Activated CD4-positive, alpha-beta memory T cell treated with anti-CD3 and anti-CD28 coated beads for 36 hours (primary cell): ENCODE data around the gene CLDN20. TPM values are rescaled to one million over a fixed set of nuclear protein-coding genes. Genes with fewer than 3 reads are reported as not detected.

Source experiments
- CTCF ChIA-PET: fragments of 350-600 bp; sonication (Branson Sonifier 250); formaldehyde crosslinking; loops from one replicate; lab custom pipeline; 2021; ENCODE audit warnings: antibody characterized with exemption, inconsistent platforms; lab: Charles Lee
- POLR2A ChIA-PET: fragments of 350-600 bp; sonication (Branson Sonifier 250); formaldehyde crosslinking; loops from one replicate; lab custom pipeline; 2021; ENCODE audit warnings: antibody characterized with exemption; lab: Charles Lee
- DNase-seq: peaks from one replicate; pipeline ENCODE4 v3.0.0-alpha.2; 2020
- H3K27ac Mint-ChIP-seq: one replicate; pipeline ENCODE4 v1.8.0; 2021; ENCODE audit warnings: mixed read lengths
- H3K27me3 Mint-ChIP-seq: one replicate; pipeline ENCODE4 v1.8.0; 2021; ENCODE audit warnings: mixed read lengths
- H3K36me3 Mint-ChIP-seq: one replicate; pipeline ENCODE4 v1.8.0; 2021; ENCODE audit warnings: mixed read lengths
- H3K4me1 Mint-ChIP-seq: one replicate; pipeline ENCODE4 v1.8.0; 2021; ENCODE audit warnings: low read depth, mixed read lengths
- H3K4me3 Mint-ChIP-seq: one replicate; pipeline ENCODE4 v1.8.0; 2021; ENCODE audit warnings: mild to moderate bottlenecking, mixed read lengths
- H3K9me3 Mint-ChIP-seq: one replicate; pipeline ENCODE4 v1.8.0; 2021; ENCODE audit warnings: mixed read lengths
- intact Hi-C: fragments of 100-400 bp; cut with micrococcal nuclease; formaldehyde crosslinking; loops from one replicate; pipeline ENCODE4 v1.15.1; 2023
- total RNA-seq, 2 experiments: library from RNA; stranded (reverse); gene quantifications; one replicate each; pipeline ENCODE4 v1.2.3, GENCODE V29; 2021

CLDN20 gene
- total RNA-seq, 2 experiments from 2014 or later = not detected

DNA sequence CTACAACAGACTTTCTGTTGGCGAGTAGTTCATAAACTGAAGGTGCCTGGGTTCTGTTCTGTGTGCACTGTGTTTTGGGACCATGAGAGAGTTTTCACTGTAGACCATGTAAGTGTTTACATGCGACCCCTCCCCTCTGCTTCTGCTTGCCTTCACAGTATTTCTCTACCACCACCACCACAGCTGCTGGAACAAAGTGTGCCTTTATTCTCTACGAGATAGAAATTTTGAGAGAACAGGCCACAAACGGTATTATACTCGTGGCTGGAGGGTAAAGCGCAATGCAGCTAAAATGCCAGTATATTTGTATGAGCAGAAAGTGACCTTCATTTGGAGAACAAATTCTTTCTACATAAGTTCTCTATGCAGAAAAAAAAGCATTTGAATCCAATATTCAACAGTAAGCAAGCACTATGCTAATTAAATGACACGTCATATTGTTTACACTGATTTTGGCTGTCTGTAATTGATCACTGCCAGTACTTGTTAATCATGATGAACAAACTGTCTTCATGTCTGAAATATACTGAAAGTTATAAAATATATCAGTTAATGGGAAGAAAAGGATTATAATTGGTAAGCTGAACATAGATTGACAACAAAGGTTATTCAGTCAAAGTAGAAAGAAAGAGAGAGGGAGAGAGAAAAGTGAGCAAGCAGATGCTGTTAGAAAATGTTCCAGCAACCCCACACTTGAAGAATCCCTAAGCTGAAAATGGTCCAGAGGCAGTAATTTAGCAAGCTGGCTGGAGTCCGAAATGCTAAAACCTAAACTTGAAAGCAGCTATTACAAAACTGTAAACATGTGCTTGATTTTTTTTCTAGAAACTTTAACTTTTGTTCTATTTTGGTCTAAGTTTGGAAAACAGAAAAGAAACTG is 8.8 kb downstream of the CLDN20 start:
- Mint-ChIP-seq H3K27ac (no peak overlapping the region), H3K27me3 (no peaks in the 10 kb centered on the region), H3K9me3 (no peaks in the 10 kb centered on the region), H3K36me3 (peaks cover 17% of the 10 kb centered on the region), H3K4me1 (peaks cover 9% of the 10 kb centered on the region), H3K4me3 (no peak overlapping the region)
- ChIA-PET CTCF (interaction anchor here (0.7 to 1.4 kb wide), 3 partner anchors 16 to 95 kb away, joined by 3 read pairs; no protein-coding TSS in a partner anchor), POLR2A (no interaction called here)
- intact Hi-C loops = no loop called here
- DNase-seq = no peak

- intact Hi-C loops = no loop called here
- ChIA-PET CTCF (interaction anchor here (1.4 kb wide), 1 partner anchor 96 kb away, joined by 3 read pairs; no protein-coding TSS in a partner anchor), POLR2A (no interaction called here)
- Mint-ChIP-seq H3K27me3 (no peaks in the 10 kb centered on the region), H3K36me3 (peaks cover 13% of the 10 kb centered on the region), H3K27ac (no peak overlapping the region), H3K4me3 (no peak overlapping the region), H3K9me3 (no peaks in the 10 kb centered on the region), H3K4me1 (peaks cover 4% of the 10 kb centered on the region)
- no peak for DNase-seq
Measured at GRCh38 chr6:155273431-155273830, 9.6 kb downstream of the CLDN20 start.

GRCh38 chr6:155274106-155274505 is 10.3 kb downstream of the CLDN20 start:
- DNase-seq = no peak
- ChIA-PET CTCF (interaction anchor here (1.4 kb wide), 1 partner anchor 97 kb away, joined by 3 read pairs; no protein-coding TSS in a partner anchor), POLR2A (no interaction called here)
- H3K9me3 Mint-ChIP-seq = no peaks in the 10 kb centered on the region
- no peak overlapping the region for H3K4me3 Mint-ChIP-seq
- no peak overlapping the region for H3K27ac Mint-ChIP-seq
- H3K36me3 Mint-ChIP-seq = peaks cover 14% of the 10 kb centered on the region
- H3K4me1 Mint-ChIP-seq = peaks cover 3% of the 10 kb centered on the region
- intact Hi-C loops = no loop called here
- H3K27me3 Mint-ChIP-seq = no peaks in the 10 kb centered on the region

DNA sequence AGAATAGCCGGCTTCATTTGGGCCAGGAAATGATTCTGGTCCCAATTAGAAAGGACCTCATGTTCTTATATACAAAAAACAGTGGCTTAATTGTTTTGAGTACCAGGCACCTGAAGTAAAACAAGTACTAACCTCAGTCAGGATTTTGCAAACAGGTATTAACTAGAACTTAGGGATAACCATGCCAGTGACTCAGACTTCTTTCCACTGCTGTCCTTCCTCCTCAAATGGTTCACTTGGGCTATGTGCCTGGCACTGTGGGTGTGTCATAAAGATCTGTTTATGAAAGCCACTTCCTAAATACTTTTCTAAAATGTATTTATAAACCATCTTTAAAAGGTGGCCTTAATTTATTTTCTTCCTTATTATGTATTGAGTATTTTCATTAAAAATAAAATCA is 10.7 kb downstream of the CLDN20 start:
- H3K36me3 Mint-ChIP-seq = peaks cover 16% of the 10 kb centered on the region
- H3K27ac Mint-ChIP-seq = no peak overlapping the region
- no peaks in the 10 kb centered on the region for H3K27me3 Mint-ChIP-seq
- CTCF ChIA-PET = no interaction called here
- no peak overlapping the region for H3K4me3 Mint-ChIP-seq
- no peak for DNase-seq
- POLR2A ChIA-PET = no interaction called here
- H3K9me3 Mint-ChIP-seq = no peaks in the 10 kb centered on the region
- intact Hi-C loops = no loop called here
- peaks cover 6% of the 10 kb centered on the region for H3K4me1 Mint-ChIP-seq

GRCh38 chr6:155275808-155276480 is 12.1 kb downstream of the CLDN20 start:
- ChIA-PET POLR2A (no interaction called here), CTCF (interaction anchor here (0.6 to 2.5 kb wide), 2 partner anchors 8 to 98 kb away, joined by 3 to 9 read pairs; no protein-coding TSS in a partner anchor)
- Mint-ChIP-seq H3K4me3 (no peak overlapping the region), H3K9me3 (no peaks in the 10 kb centered on the region), H3K36me3 (peaks cover 18% of the 10 kb centered on the region), H3K27ac (no peak overlapping the region), H3K4me1 (peaks cover 6% of the 10 kb centered on the region), H3K27me3 (no peaks in the 10 kb centered on the region)
- intact Hi-C loops = no loop called here
- DNase-seq = no peak

- intact Hi-C loops = no loop called here
- no peak overlapping the region for H3K27ac Mint-ChIP-seq
- no peak overlapping the region for H3K4me3 Mint-ChIP-seq
- no peaks in the 10 kb centered on the region for H3K27me3 Mint-ChIP-seq
- peaks cover 18% of the 10 kb centered on the region for H3K36me3 Mint-ChIP-seq
- DNase-seq = no peak
- no peaks in the 10 kb centered on the region for H3K9me3 Mint-ChIP-seq
- CTCF ChIA-PET = interaction anchor here (0.8 to 2.5 kb wide), 3 partner anchors 9 to 348 kb away, joined by 3 to 9 read pairs (median 6); no protein-coding TSS in a partner anchor
- peaks cover 6% of the 10 kb centered on the region for H3K4me1 Mint-ChIP-seq
- POLR2A ChIA-PET = no interaction called here
Measured at GRCh38 chr6:155276638-155277037, 12.8 kb downstream of the CLDN20 start.

- H3K27ac Mint-ChIP-seq = no peak overlapping the region
- intact Hi-C loops = no loop called here
Measured at GRCh38 chr6:155278319-155279049, 14.7 kb downstream of the CLDN20 start.

GRCh38 chr6:155284775-155285174 is 21.0 kb downstream of the CLDN20 start:
- no peak for DNase-seq

More at GRCh38 chr6:155278319-155279049, 14.7 kb downstream of the CLDN20 start:
- Mint-ChIP-seq H3K4me3 (no peak overlapping the region), H3K4me1 (peaks cover 5% of the 10 kb centered on the region), H3K9me3 (no peaks in the 10 kb centered on the region), H3K36me3 (peaks cover 23% of the 10 kb centered on the region), H3K27me3 (no peaks in the 10 kb centered on the region)
- DNase-seq = no peak
- ChIA-PET POLR2A (no interaction called here), CTCF (interaction anchor here (1.9 kb wide), 1 partner anchor 350 kb away, joined by 6 read pairs; no protein-coding TSS in a partner anchor)

GRCh38 chr6:155287762-155288161 is 23.9 kb downstream of the CLDN20 start:
- intact Hi-C loops = no loop called here
- Mint-ChIP-seq H3K27me3 (no peaks in the 10 kb centered on the region), H3K4me1 (peaks cover 15% of the 10 kb centered on the region), H3K36me3 (peaks cover 51% of the 10 kb centered on the region), H3K27ac (no peak overlapping the region), H3K9me3 (no peaks in the 10 kb centered on the region), H3K4me3 (no peak overlapping the region)
- DNase-seq = no peak
- ChIA-PET CTCF (interaction anchor here (0.9 to 1.8 kb wide), 2 partner anchors 110 to 360 kb away, joined by 3 to 7 read pairs; no protein-coding TSS in a partner anchor), POLR2A (no interaction called here)

More at GRCh38 chr6:155284775-155285174, 21.0 kb downstream of the CLDN20 start:
- intact Hi-C loops = no loop called here
- ChIA-PET POLR2A (no interaction called here), CTCF (no interaction called here)
- H3K4me3 Mint-ChIP-seq = no peak overlapping the region
- peaks cover 8% of the 10 kb centered on the region for H3K4me1 Mint-ChIP-seq
- H3K9me3 Mint-ChIP-seq = no peaks in the 10 kb centered on the region
- peaks cover 44% of the 10 kb centered on the region for H3K36me3 Mint-ChIP-seq
- H3K27me3 Mint-ChIP-seq = no peaks in the 10 kb centered on the region
- no peak overlapping the region for H3K27ac Mint-ChIP-seq

DNA sequence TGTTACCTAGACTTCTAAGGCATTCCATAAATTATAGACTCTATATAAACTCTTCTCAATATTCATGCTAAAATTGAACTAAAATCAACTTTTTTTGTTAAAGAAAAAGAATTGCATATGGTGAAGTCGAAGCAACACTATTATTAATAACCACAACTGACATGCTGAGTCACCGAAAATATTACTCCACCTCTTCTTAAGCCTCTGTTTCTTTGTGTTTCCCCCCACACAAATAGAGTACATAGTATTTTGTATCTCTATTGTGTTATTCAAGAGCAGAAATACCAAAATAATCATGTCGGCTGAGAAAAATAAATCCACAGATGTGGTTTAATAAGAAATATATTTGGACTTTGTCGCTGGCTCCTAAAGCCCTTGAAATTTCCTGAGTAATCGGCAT is 26.7 kb downstream of the CLDN20 start:
- H3K27ac Mint-ChIP-seq = no peak overlapping the region
- peaks cover 48% of the 10 kb centered on the region for H3K36me3 Mint-ChIP-seq
- intact Hi-C loops = no loop called here
- DNase-seq = no peak
- H3K4me3 Mint-ChIP-seq = no peak overlapping the region
- H3K27me3 Mint-ChIP-seq = no peaks in the 10 kb centered on the region
- ChIA-PET CTCF (no interaction called here), POLR2A (no interaction called here)
- peaks cover 8% of the 10 kb centered on the region for H3K4me1 Mint-ChIP-seq
- H3K9me3 Mint-ChIP-seq = no peaks in the 10 kb centered on the region

DNA sequence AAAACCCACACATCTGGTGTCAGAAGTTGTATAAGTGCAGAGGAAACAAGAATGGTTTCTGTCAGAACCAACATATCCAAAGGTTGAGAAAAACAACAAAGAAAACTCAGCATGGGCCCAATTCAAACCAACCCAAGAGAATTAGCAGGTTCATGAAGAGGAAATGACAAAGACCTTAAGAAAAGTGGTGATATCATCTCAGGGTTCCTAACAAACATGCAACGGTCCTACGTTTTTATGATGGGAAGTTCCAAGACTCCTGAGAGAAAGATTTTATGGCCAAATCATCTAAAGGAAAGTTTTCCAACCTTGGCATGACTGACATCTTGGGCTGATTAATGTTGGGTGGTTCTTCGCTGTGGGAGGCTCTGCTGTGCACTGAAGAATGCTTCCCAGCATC is 27.5 kb downstream of the CLDN20 start:
- H3K27me3 Mint-ChIP-seq = no peaks in the 10 kb centered on the region
- peaks cover 8% of the 10 kb centered on the region for H3K4me1 Mint-ChIP-seq

More for the DNA sequence above, 27.5 kb downstream of the CLDN20 start:
- Mint-ChIP-seq H3K4me3 (no peak overlapping the region), H3K9me3 (no peaks in the 10 kb centered on the region), H3K27ac (no peak overlapping the region), H3K36me3 (peaks cover 49% of the 10 kb centered on the region)
- ChIA-PET CTCF (no interaction called here), POLR2A (no interaction called here)
- intact Hi-C loops = no loop called here
- no peak for DNase-seq
